Type B pancreatic cell (in vitro differentiated cells): ENCODE results near the gene TRIM47. TPM values are rescaled to one million over a fixed set of nuclear protein-coding genes. Genes with fewer than 3 reads are reported as not detected.
A peak's percentile ranks its signal among the peaks of the same experiment; 100 is the strongest.

Experiments used
- DNase-seq: peaks from one replicate; pipeline ENCODE4 v3.0.0; 2021; ENCODE audit warnings: mixed read lengths; ENCODE audit not compliant: unreplicated experiment; ENCODE audit errors: extremely low spot score
- H3K27ac Mint-ChIP-seq: 2 replicates; pipeline ENCODE4 v1.8.0; 2021; ENCODE audit warnings: mild to moderate bottlenecking, mixed read lengths
- H3K27me3 Mint-ChIP-seq: 2 replicates; pipeline ENCODE4 v1.8.0; 2021; ENCODE audit warnings: mixed read lengths
- H3K36me3 Mint-ChIP-seq: 2 replicates; pipeline ENCODE4 v1.8.0; 2021; ENCODE audit warnings: mixed read lengths
- H3K4me1 Mint-ChIP-seq: one replicate; pipeline ENCODE4 v1.8.0; 2021; ENCODE audit warnings: mixed read lengths; ENCODE audit not compliant: unreplicated experiment
- H3K4me3 Mint-ChIP-seq: 2 replicates; pipeline ENCODE4 v1.8.0; 2021; ENCODE audit warnings: mild to moderate bottlenecking, mixed read lengths
- H3K9me3 Mint-ChIP-seq: 2 replicates; pipeline ENCODE4 v1.8.0; 2021; ENCODE audit warnings: mixed read lengths
- CTCF ChIP-seq: fragments of 200-600 bp; sonication (generic); conservative IDR thresholded peaks from 2 replicates; pipeline ENCODE4 v1.5.0; 2021; ENCODE audit warnings: antibody characterized with exemption, mild to moderate bottlenecking
- total RNA-seq: library from RNA; stranded (reverse); gene quantifications from 2 replicates; pipeline ENCODE4 v1.2.1, GENCODE V29; 2021; ENCODE audit warnings: low replicate concordance

TRIM47 gene
- total RNA-seq, 1 donor from 2014 or later, result 3.1 TPM

DNA sequence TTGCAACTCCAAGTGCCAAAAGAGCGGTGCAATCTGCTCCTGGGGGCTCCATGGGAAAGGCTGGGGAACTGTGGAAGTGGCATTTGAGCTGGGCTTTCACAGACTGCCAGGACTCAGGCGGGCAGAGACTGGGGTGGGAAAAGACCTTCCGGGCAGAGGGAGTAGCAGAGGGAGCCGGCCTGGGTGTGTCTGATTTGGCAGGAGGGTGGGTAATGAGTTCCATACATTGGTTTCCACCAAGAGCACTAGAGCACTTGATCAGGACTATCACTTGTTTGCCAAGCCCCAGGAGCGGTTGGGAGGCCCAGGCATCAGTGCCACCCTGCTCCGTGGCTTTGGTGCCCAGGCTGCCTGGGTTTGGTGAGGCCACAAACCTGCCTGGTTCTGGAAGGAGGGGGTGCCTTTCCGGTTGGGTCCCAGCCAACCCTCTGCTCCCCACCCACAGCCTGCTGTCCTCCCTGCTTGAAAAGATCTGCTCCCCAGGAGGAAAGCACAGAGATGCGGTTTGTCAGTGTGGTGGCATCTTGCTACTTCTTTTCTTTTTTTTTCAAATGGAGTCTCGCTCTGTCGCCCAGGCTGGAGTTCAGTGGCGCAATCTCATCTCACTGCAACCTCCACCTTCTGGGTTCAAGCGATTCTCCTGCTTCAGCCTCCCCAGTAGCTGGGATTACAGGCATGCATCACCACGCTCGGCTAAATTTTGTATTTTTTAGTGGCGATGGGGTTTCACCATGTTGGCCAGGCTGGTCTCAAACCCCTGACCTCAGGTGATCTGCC is 3.5 kb upstream of the TRIM47 start:
- H3K27ac Mint-ChIP-seq, result no peak overlapping the region
- no peak for DNase-seq
- H3K4me1 Mint-ChIP-seq, result no peaks in the 10 kb centered on the region
- no peaks in the 10 kb centered on the region for H3K9me3 Mint-ChIP-seq
- no peak for TF ChIP-seq CTCF
- peaks cover 48% of the 10 kb centered on the region for H3K27me3 Mint-ChIP-seq
- no peaks in the 10 kb centered on the region for H3K36me3 Mint-ChIP-seq
- H3K4me3 Mint-ChIP-seq, result no peak overlapping the region

DNA sequence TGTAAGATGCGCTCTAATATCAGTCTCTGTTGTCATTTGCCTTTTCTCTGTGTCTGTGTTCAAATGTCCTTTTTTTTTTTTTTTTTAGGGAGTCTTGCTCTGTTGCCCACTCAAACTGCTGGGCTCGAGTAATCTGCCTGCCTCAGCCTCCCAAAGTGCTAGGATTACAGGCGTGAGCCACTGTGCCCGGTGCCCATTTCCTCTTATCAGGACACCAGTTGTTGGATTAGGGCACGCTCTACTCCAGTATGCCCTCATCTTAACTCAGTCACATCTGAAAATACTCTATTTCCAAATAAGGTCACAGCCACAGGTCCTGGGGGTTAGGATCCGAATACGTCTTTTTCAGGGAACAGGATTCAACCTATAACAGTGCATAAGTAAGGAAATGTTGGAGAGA is 1.9 kb upstream of the TRIM47 start:
- Mint-ChIP-seq H3K27ac (no peak overlapping the region), H3K4me1 (no peaks in the 10 kb centered on the region), H3K9me3 (no peaks in the 10 kb centered on the region), H3K27me3 (peaks cover 48% of the 10 kb centered on the region), H3K4me3 (peak overlapping the region; percentile 61), H3K36me3 (no peaks in the 10 kb centered on the region)
- TF ChIP-seq CTCF, result no peak
- DNase-seq, result no peak

- peaks cover 48% of the 10 kb centered on the region for H3K27me3 Mint-ChIP-seq
Observed at GRCh38 chr17:75877752-75878173, 618 bp downstream of the TRIM47 start.

DNA sequence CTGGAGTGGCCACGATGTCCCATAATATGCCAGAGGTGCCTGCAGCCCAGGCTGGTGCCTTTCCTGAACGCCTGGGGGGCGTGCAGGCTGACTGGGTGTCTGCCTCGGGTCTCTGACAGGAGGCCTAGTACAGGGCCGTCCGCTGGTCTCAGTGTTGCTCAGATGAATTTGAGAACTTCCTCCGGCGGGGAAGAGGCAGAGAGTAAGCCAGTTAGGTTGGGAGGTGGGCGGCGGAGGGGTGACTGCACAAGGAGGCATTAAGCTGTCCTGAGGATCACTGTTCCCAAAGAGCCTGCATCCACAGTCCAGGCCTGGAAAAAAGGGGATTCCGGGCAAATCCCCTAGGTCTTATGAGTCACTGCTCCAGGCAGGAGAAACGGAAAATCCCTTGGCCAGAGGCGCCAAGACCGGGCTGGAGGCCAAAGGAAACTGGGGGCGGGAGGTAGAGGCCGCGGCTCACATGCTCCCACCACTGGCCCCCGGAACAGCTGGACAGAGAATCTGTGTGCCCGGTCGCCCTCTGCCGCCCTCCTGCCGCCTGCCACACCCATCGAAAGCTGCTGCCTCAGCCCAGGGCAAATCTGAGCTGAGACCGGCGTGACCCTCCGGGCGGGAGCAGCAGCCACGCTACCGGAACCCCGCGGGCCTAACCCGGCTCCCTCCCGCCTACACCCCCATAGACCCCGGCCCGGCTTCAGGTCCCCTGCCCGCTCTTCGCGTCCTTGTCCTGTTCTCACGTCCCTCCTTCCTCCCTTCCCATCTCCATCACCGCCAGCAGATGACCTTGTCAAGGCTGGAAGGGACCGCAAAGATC is 1.2 kb downstream of the TRIM47 start:
- no peaks in the 10 kb centered on the region for H3K36me3 Mint-ChIP-seq
- peak overlapping the region; percentile 77 for H3K4me3 Mint-ChIP-seq
- no peaks in the 10 kb centered on the region for H3K9me3 Mint-ChIP-seq
- no peak for TF ChIP-seq CTCF
- H3K27ac Mint-ChIP-seq, result peak overlapping the region; percentile 18
- peaks cover 45% of the 10 kb centered on the region for H3K27me3 Mint-ChIP-seq
- no peaks in the 10 kb centered on the region for H3K4me1 Mint-ChIP-seq
- no peak for DNase-seq

More at GRCh38 chr17:75877752-75878173, 618 bp downstream of the TRIM47 start:
- Mint-ChIP-seq H3K9me3 (no peaks in the 10 kb centered on the region), H3K4me3 (peak overlapping the region; percentile 77), H3K27ac (no peak overlapping the region), H3K36me3 (no peaks in the 10 kb centered on the region), H3K4me1 (no peaks in the 10 kb centered on the region)
- TF ChIP-seq CTCF, result peak; percentile 70
- DNase-seq, result no peak

GRCh38 chr17:75876190-75876937 is 2.0 kb downstream of the TRIM47 start:
- Mint-ChIP-seq H3K4me3 (peak overlapping the region; percentile 77), H3K9me3 (no peaks in the 10 kb centered on the region), H3K4me1 (no peaks in the 10 kb centered on the region), H3K27me3 (peaks cover 38% of the 10 kb centered on the region), H3K27ac (peak overlapping the region; percentile 18), H3K36me3 (no peaks in the 10 kb centered on the region)
- DNase-seq, result no peak
- peak; percentile 19 for TF ChIP-seq CTCF
